Activated CD4-positive, alpha-beta T cell treated with anti-CD3 and anti-CD28 coated beads for 4 hours (primary cell): ENCODE data around the gene EID2B.

Source experiments
- DNase-seq, 2 donors: peaks; one replicate each; pipeline ENCODE4 v3.0.0-alpha.2; 2020

The EID2B gene

GRCh38 chr19:39497996-39498797 lies 34.5 kb downstream of the EID2B start:
- no peak for DNase-seq

GRCh38 chr19:39497701-39497995 lies 35.0 kb downstream of the EID2B start:
- no peak for DNase-seq

GRCh38 chr19:39496063-39496462 lies 36.6 kb downstream of the EID2B start:
- no peak for DNase-seq

- DNase-seq: no peak
Measured at GRCh38 chr19:39494661-39495060, 38.0 kb downstream of the EID2B start.

GRCh38 chr19:39492788-39493187 lies 39.9 kb downstream of the EID2B start:
- DNase-seq: no peak

- DNase-seq: no peak
Measured at GRCh38 chr19:39492225-39492624, 40.4 kb downstream of the EID2B start.

- no peak for DNase-seq
Measured at GRCh38 chr19:39489756-39490155, 42.9 kb downstream of the EID2B start.

GRCh38 chr19:39483141-39483540 lies 49.5 kb downstream of the EID2B start:
- no peak for DNase-seq

- no peak for DNase-seq
Measured at GRCh38 chr19:39481676-39482075, 51.0 kb downstream of the EID2B start.

GRCh38 chr19:39481229-39481545 lies 51.5 kb downstream of the EID2B start:
- DNase-seq: no peak
